OCI-LY7 (cell line): Measurements from ENCODE around the gene ATG4B. TPM values are rescaled to one million over a fixed set of nuclear protein-coding genes. Genes with fewer than 3 reads are reported as not detected.

ENCODE experiments used
- BruUV-seq: library from RNA; stranded (reverse); fragments of 400-500 nt; replicated peaks from 2 replicates; lab custom pipeline; 2021; lab: Mats Ljungman, UMichigan
- CTCF ChIA-PET: fragments of 300-600 bp; sonication (Branson Sonifier 250); formaldehyde crosslinking; loops from one replicate; lab custom pipeline; 2022; ENCODE audit warnings: antibody characterized with exemption; ENCODE audit not compliant: unreplicated experiment; lab: Charles Lee
- POLR2A ChIA-PET: fragments of 300-600 bp; sonication (Branson Sonifier 250); formaldehyde crosslinking; loops from one replicate; lab custom pipeline; 2022; ENCODE audit warnings: antibody characterized with exemption; lab: Charles Lee
- DNase-seq: peaks from one replicate; pipeline ENCODE4 v3.0.0-alpha.2; 2015; ENCODE audit warnings: low spot score
- H2AFZ ChIP-seq: fragments of 200-600 bp; sonication (generic), shearing (Covaris generic); 2 replicates; pipeline ENCODE4 v1.6.1; 2014; ENCODE audit warnings: mild to moderate bottlenecking, antibody characterized with exemption, low read length, moderate library complexity
- H3K27ac ChIP-seq: fragments of 200-600 bp; sonication (generic); 2 replicates; pipeline ENCODE4 v1.5.1; 2014; ENCODE audit warnings: mixed run types, low read depth, mild to moderate bottlenecking, moderate library complexity, low read length, inconsistent platforms; ENCODE audit not compliant: poor library complexity, severe bottlenecking
- H3K36me3 ChIP-seq: fragments of 200-600 bp; sonication (generic); 2 replicates; pipeline ENCODE4 v1.6.1; 2014; ENCODE audit warnings: mild to moderate bottlenecking, antibody characterized with exemption, low read length, moderate library complexity, mixed read lengths; ENCODE audit not compliant: insufficient read depth
- H3K4me1 ChIP-seq: fragments of 200-600 bp; sonication (generic); 2 replicates; pipeline ENCODE4 v1.5.1; 2014; ENCODE audit warnings: mild to moderate bottlenecking, low read length; ENCODE audit not compliant: insufficient read depth, poor library complexity, severe bottlenecking
- H3K4me2 ChIP-seq: fragments of 200-600 bp; sonication (generic); 2 replicates; pipeline ENCODE4 v1.6.1; 2014; ENCODE audit warnings: mild to moderate bottlenecking, low read length
- H3K4me3 ChIP-seq: fragments of 200-600 bp; sonication (generic); 2 replicates; pipeline ENCODE4 v1.5.1; 2014; ENCODE audit warnings: mild to moderate bottlenecking, low read depth, low read length; ENCODE audit not compliant: poor library complexity, severe bottlenecking
- H3K79me2 ChIP-seq: fragments of 200-600 bp; sonication (generic); 2 replicates; pipeline ENCODE4 v1.6.1; 2016; ENCODE audit warnings: low read depth, mild to moderate bottlenecking, low read length, moderate library complexity, mixed read lengths; ENCODE audit not compliant: insufficient read depth
- H3K9me2 ChIP-seq: fragments of 200-600 bp; sonication (generic); 2 replicates; pipeline ENCODE4 v1.6.1; 2016; ENCODE audit warnings: mild to moderate bottlenecking, low read length, mixed read lengths; ENCODE audit not compliant: insufficient read depth
- H3K9me3 ChIP-seq: fragments of 200-600 bp; sonication (generic); 2 replicates; pipeline ENCODE4 v1.6.1; 2014; ENCODE audit warnings: mild to moderate bottlenecking, mixed run types, low read length, mixed read lengths
- H4K20me1 ChIP-seq: fragments of 200-600 bp; sonication (generic); 2 replicates; pipeline ENCODE4 v1.6.1; 2014; ENCODE audit warnings: mild to moderate bottlenecking, antibody characterized with exemption, low read length, moderate library complexity, mixed read lengths; ENCODE audit not compliant: insufficient read depth
- EZH2phosphoT487 ChIP-seq: fragments of 200-600 bp; sonication (generic); IDR thresholded peaks from 2 replicates; pipeline ENCODE4 v1.6.1; 2018; ENCODE audit warnings: low read depth, borderline replicate concordance, mild to moderate bottlenecking, mixed run types, antibody characterized with exemption, low read length, moderate library complexity, mixed read lengths
- intact Hi-C: fragments of 100-400 bp; cut with micrococcal nuclease; formaldehyde crosslinking; loops from one replicate; pipeline ENCODE4 v1.10.0; 2022; ENCODE audit not compliant: unreplicated experiment
- total RNA-seq, 2 experiments: library from RNA; depleted of rRNA in 1 of 2; stranded (reverse); fragments of >200 nt in 1 of 2; shearing (Covaris generic) in 1 of 2; gene quantifications; 2 replicates each; pipeline ENCODE4 v1.2.3, GENCODE V29; 2014 to 2022
- TF ChIP-seq, protein P1 (sequence below): fragments of 200-600 bp; sonication (generic); conservative IDR thresholded peaks from 2 replicates; pipeline ENCODE4 v1.5.1; 2014; ENCODE audit warnings: mild to moderate bottlenecking, antibody characterized with exemption, low read length, moderate library complexity, mixed read lengths

Gene ATG4B
- total RNA-seq, 2 experiments from 2014 or later, result 72.4 to 133 TPM

DNA sequence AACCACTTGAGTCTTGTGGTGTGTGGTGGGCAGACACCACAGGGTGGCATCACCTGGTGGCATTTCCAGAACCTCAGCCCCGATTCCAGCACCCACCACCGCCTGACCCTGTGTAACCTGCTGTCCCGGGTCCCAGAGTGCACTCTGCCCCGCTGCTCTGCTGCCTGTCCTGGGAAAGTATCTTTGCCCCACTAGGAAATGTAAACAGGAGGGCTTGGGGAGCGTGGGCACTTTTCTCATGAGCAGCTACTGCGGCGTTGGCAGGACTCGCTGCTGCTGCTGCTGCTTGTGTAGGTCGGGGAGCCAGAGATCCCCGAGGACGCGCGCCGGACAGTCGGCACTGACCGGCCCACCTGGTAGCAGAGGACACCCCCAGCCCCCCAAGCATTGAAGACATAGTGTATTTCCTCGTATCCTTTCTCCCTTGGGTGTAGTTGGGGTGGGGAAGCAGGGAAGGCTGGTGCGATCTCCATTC is 35.7 kb downstream of the ATG4B start:
- Histone ChIP-seq H3K4me2 (no peak overlapping the region), H3K4me1 (no peaks in the 10 kb centered on the region), H3K9me3 (no peaks in the 10 kb centered on the region), H3K4me3 (no peak overlapping the region), H2AFZ (no peak overlapping the region), H3K27ac (no peak overlapping the region), H3K36me3 (peaks cover 88% of the 10 kb centered on the region), H4K20me1 (no peaks in the 10 kb centered on the region), H3K9me2 (no peaks in the 10 kb centered on the region), H3K79me2 (no peaks in the 10 kb centered on the region)
- CTCF ChIA-PET, result no interaction called here
- intact Hi-C loops, result no loop called here
- POLR2A ChIA-PET, result no interaction called here
- DNase-seq, result no peak
- TF ChIP-seq, protein P1, sequence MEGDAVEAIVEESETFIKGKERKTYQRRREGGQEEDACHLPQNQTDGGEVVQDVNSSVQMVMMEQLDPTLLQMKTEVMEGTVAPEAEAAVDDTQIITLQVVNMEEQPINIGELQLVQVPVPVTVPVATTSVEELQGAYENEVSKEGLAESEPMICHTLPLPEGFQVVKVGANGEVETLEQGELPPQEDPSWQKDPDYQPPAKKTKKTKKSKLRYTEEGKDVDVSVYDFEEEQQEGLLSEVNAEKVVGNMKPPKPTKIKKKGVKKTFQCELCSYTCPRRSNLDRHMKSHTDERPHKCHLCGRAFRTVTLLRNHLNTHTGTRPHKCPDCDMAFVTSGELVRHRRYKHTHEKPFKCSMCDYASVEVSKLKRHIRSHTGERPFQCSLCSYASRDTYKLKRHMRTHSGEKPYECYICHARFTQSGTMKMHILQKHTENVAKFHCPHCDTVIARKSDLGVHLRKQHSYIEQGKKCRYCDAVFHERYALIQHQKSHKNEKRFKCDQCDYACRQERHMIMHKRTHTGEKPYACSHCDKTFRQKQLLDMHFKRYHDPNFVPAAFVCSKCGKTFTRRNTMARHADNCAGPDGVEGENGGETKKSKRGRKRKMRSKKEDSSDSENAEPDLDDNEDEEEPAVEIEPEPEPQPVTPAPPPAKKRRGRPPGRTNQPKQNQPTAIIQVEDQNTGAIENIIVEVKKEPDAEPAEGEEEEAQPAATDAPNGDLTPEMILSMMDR, result no peak
- TF ChIP-seq EZH2phosphoT487, result no peak
- BruUV-seq, result no TSS peak

DNA sequence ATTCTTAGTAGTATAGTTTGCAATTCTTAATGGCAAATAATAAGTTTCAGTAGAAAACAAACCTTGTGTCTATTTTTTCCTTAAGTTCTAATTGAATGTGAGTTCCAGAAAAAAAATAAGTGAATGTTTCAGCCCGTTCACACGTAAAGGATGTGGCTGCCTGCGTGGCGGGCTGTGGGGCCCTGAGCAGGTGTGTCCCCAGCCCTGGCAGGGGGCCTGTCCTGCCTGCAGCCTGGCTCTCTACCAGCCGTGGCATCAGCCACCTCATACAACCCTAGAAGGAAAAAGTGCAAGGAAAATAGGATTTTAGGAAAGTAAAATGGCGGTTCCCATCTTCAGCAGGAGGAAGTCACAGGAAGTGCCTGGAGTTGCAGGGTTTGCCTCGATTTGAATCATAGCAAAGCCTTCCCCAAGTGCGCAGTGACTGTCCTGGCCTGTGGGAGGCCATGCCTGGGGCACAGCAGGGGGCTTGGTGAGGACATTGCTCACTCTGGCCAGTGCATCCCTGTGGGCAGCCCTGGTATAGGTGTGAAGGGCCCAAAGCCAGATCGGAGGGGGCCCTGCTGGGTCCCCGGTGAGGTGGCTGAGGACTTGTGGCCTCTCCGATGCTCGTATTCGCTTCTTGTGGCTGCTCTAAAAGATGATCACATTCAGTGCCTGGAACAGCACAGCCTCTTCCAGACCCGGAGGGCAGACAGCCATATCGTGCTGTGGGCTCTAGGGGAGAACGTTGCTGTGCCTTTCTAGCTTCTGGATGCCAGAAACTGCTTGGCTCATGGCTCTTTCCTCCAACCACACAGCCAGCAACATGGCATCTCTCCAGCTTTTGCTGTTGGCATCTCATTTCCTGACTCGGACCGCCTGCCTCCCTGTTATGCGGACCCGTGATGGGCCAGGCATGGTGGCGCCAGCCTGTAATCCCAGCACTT is 36.6 kb downstream of the ATG4B start:
- Histone ChIP-seq H3K9me2 (no peaks in the 10 kb centered on the region), H4K20me1 (no peaks in the 10 kb centered on the region), H3K79me2 (no peaks in the 10 kb centered on the region), H3K27ac (no peak overlapping the region), H3K4me1 (no peaks in the 10 kb centered on the region), H3K36me3 (peaks cover 88% of the 10 kb centered on the region), H3K4me3 (no peak overlapping the region), H3K4me2 (no peak overlapping the region), H2AFZ (no peak overlapping the region), H3K9me3 (no peaks in the 10 kb centered on the region)
- no peak for DNase-seq
- TF ChIP-seq, protein P1, result no peak
- no peak for TF ChIP-seq EZH2phosphoT487
- ChIA-PET POLR2A (no interaction called here), CTCF (no interaction called here)
- BruUV-seq, result no TSS peak
- intact Hi-C loops, result no loop called here

DNA sequence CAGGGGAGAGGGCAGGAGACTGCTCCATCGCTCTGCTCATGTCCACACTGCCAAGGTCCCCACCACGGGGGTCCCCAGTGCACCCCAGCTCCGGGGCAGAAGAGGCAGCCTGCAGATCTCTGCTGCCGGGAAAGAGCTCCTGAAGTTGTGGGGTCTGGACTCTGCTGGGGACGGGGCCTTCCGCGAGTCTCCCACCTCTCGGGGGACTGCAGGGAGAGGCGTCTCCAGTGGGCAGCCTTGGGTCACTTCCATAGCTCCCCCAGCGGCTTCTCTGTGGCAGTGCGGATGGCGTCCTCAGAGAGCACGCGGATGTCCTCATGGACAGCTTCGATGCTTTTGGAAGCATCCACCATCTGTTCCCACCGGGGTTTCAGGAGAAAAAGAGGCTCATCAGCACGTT is 38.4 kb downstream of the ATG4B start:
- ChIA-PET POLR2A (interaction anchor here (1.4 kb wide), 1 partner anchor 11 kb away, joined by 4 read pairs; the partner anchor contains the start of gene DTYMK), CTCF (no interaction called here)
- Histone ChIP-seq H2AFZ (no peak overlapping the region), H3K27ac (no peak overlapping the region), H3K4me3 (no peak overlapping the region), H4K20me1 (no peaks in the 10 kb centered on the region), H3K9me3 (no peaks in the 10 kb centered on the region), H3K4me2 (no peak overlapping the region), H3K79me2 (no peaks in the 10 kb centered on the region), H3K9me2 (no peaks in the 10 kb centered on the region), H3K36me3 (peaks cover 96% of the 10 kb centered on the region), H3K4me1 (no peaks in the 10 kb centered on the region)
- no peak for TF ChIP-seq EZH2phosphoT487
- TF ChIP-seq, protein P1, result no peak
- DNase-seq, result no peak
- intact Hi-C loops, result no loop called here
- no TSS peak for BruUV-seq
